HG03159 (cell line): ENCODE data around the gene TSPAN31.
"Not testable (repeated sequence)": the region's sequence is repeated elsewhere in the genome, so short reads cannot be mapped to it uniquely, and the experiment has no call there.

Experiments
- ATAC-seq: cut with Tn5 transposase; IDR thresholded peaks from one replicate; pipeline ENCODE4 v1.9.1; 2021; ENCODE audit warnings: mild to moderate bottlenecking, moderate library complexity; ENCODE audit not compliant: unreplicated experiment

TSPAN31 gene

GRCh38 chr12:57765698-57766463 lies 21.0 kb downstream of the TSPAN31 start:
- ATAC-seq: no peak

DNA sequence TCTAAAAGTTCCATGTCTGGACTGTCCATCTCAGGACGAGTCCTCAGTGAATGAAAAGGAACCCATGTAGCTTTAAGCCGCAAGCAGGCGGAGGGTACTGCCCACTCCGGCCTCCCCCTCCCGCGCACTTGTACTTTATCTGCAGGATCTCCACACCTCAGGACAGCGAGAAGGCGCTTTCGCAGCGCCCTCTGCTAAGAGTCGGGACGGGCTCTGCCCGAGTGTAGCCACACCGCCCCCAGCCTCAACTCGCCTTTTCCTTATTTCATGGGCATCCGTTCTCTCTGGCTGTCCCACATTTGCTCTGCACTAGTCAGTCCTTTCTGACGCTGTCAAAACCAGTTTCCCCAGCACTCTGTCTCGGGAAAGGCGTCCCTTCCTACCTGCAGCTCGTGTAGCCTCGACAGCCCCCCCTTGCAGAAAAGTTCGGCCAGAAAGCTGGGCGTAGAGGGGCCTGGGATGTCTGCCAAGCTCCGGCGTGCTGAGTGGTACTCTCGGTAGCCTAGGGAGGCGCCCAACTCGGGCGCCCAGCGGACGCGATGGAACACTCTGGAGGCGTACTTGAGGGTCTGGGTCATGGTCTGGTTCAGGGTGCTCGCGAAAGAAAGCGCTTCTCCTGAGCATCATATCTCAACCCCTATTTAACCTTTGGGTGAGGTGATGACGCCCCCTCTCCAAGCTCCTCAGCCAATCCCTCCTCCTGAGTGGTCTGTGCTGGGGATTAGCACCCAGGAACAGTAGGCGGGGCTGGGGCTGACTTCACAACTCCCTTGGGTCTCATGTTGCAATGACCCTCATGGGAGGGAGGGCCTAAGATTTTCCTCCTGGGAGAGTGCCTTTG lies 21.8 kb downstream of the TSPAN31 start, which contains the start of gene CYP27B1:
CYP27B1 (minus strand) TSS at position 615 of the 841 bp plus-strand sequence; CDS start at position 578, 37 bp downstream.
- ATAC-seq: no peak

GRCh38 chr12:57767305-57767698 lies 22.5 kb downstream of the TSPAN31 start:
- ATAC-seq: no peak

DNA sequence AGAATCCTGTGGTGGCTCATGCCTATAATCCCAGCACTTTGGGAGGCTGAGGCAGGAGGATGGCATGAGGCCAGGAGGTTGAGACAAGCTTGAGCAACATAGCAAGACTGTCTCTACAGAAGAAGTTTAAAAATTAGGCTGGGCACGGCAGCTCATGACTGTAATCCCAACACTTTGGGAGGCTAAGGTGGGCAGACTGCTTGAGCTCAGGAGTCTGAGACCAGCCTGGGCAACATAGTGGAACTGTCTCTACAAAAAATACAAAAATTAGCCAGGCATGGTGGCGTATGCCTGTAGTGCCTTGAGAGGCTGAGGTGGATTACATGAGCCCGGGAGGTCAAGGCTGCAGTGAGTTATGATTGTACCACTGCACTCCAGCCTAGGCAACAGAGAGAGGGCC lies 23.0 kb downstream of the TSPAN31 start:
- no peak for ATAC-seq

DNA sequence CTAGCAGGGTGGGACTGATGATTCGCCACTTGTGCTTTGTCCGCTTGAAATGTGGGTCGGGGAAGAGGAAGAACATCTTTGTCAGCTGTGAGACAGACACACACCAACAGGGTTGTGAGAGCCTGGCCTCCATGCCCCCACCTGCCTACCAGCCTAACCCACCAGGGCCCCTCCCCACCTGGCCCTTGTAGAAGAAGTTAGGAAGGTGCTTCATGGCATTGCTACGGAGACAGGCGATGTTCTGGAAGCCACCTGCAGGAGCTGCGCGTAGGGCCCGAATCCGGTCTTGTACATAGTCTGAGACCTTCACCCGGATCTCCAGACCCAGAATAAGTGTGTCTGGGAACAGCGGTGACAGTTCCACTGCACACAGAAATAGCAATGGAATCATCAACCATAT lies 24.8 kb downstream of the TSPAN31 start:
- ATAC-seq: no peak

- no peak for ATAC-seq
These were observed 25.9 kb downstream of the TSPAN31 start for GRCh38 chr12:57770734-57771133.

GRCh38 chr12:57771236-57771872 lies 26.5 kb downstream of the TSPAN31 start:
- ATAC-seq: peak; percentile 68

- ATAC-seq: peak; percentile 85
These were observed 27.1 kb downstream of the TSPAN31 start, which contains the start of gene METTL1 for GRCh38 chr12:57771873-57772428. Gene METTL1, minus strand, starts transcription at chr12:57772105. Its CDS starts 22 bp downstream, at chr12:57772083.

DNA sequence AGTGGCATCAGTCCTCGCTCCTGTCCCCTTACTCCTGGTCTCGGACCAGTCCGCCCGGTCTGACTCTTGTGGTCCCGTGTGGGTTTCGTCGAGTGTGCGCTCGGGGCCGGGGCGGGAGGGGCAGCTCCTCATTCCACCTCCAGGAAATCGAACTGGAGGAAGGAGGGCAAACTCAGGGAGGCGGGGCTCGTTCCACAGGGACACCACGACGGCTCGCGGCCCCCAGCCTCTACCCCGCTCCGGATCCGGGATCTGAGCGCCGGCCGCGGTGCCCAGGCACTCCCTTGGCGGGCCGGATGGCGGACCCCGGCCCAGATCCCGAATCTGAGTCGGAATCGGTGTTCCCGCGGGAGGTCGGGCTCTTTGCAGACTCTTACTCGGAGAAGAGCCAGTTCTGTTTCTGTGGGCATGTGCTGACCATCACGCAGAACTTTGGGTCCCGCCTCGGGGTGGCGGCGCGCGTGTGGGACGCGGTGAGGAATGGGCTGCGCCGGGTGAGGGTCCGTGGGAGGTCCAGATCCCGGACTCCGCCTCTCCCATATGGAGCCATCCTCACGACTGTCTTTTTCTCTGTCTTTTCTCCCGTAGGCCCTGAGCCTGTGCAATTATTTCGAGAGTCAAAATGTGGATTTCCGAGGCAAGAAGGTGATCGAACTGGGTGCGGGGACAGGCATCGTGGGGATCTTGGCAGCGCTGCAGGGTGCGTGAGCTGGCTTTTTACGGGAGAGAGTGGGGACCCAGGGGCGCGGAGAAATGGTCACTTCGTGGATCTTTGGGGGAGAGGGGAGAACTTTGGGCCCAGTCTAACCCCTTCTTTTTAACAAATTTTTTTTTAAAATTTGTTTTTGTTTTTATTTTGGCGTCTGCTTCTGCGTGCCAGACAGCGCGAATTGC lies 27.8 kb downstream of the TSPAN31 start, which contains the start of gene EEF1AKMT3:
EEF1AKMT3 (plus strand) TSS at position 186 of the 894 bp plus-strand sequence; CDS start at position 297, 111 bp downstream.
- peak; percentile 3 for ATAC-seq

DNA sequence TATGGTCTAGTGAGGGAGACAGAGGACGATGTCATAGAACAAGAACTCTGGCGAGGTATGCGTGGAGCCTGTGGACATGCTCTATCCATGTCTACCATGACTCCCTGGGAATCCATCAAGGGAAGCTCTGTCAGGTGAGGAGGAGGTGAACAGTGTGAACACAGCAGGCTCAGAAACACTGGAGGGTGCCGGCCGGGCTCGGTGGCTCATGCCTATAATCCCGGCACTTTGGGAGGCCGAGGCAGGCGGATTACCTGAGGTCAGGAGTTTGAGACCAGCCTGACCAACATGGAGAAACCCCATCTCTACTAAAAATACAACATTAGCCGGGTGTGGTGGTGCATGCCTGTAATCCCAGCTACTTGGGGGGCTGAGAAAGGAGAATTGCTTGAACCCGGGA lies 29.8 kb downstream of the TSPAN31 start:
- not testable (repeated sequence) for ATAC-seq

DNA sequence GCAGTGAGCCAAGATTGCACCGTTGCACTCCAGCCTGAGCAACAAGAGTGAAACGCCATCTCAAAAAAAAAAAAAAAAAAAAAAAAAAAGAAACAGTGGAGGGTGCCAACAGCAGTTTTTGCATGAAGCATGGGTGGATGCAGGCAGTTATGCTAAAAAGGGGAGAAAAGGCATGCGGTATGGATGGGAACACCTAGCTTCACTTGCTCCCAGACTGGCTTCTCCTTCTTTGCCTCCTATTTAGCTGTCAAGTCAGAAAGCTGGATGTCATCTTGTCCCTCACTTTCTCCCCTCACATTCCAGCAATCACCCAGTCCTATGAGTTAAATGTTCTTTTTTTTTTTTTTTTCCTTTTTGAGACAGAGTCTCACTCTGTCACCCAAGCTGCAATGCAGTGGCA lies 30.2 kb downstream of the TSPAN31 start:
- ATAC-seq: no peak

GRCh38 chr12:57775563-57776246 lies 30.9 kb downstream of the TSPAN31 start:
- no peak for ATAC-seq

DNA sequence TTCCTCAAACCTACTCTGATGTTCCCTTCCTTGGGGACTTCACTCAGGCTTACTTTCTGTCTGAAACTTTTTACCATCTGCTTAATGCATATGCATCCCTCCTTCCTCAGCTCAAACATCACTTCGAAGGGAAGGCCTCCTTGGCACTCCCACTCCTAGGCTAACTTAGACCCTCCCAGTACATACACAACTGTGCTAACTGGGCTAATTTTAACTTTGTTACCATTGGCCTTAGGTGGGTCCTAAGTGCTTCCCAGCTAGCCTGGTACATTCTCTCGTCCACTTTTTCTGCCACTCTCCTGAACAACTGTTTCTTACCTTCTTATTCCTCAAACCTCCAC lies 31.4 kb downstream of the TSPAN31 start:
- ATAC-seq: no peak

- ATAC-seq: no peak
These were observed 32.5 kb downstream of the TSPAN31 start for GRCh38 chr12:57777367-57777766.

DNA sequence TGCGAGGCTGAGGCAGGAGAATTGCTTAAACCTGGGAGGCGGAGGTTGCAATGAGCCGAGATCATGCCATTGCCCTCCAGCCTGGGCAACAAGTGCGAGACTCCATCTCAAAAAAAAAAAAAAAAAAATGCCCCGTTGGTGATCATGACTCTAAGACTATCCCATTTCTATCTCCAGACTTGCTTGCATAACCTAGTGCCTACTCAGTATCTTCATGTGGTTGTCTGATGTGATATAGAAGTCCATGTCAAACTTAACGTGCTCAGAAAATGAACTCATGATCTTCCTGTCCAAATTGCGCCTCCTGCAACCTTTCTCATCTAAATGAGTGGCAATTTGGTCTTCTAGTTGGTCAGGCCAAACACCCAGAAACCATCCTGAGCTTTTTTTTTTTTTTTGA lies 33.1 kb downstream of the TSPAN31 start:
- ATAC-seq: no peak

DNA sequence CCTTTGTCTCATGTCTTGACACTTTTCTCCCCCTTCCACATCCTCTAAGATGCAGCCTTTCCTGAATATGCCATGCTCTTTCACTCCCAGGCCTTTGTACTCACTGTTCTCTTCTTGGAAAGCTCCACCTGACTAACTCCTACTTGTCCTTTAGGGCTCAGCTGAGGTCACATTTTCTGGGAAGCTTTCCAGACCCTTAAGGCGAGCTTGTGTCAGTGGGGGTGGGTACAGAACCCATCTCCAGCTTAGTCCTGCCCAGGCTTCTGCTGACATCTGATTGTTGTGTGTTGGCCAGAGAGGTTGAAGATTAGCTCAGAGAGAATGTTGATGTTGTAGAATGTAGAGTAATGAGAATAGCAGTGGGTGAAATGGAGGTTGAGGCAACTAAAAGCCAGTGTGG lies 34.9 kb downstream of the TSPAN31 start:
- ATAC-seq: no peak

GRCh38 chr12:57780284-57780897 lies 35.6 kb downstream of the TSPAN31 start:
- ATAC-seq: no peak

GRCh38 chr12:57781244-57781643 lies 36.4 kb downstream of the TSPAN31 start:
- ATAC-seq: no peak

DNA sequence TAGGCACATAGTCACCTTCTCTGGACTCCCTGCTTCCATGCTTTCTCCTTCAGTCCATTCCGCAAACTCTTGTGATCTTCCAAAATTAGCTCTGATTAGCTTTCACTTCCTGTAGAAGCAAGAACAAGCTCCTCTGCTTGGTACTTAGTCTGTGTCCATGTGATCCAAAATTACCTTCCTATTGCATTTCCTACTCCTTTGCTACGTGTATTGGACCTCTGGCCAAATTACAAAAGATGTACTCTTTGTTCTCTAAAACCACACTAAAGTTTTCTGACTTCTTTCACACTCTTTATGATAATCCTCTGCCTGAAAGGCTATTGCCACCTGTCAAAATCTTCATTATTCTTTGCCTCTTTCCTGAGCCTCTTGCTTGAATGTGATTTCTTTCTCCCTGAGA lies 37.0 kb downstream of the TSPAN31 start:
- no peak for ATAC-seq
